Brain microvascular endothelial cell (primary cell): Measurements from ENCODE around the gene CCDC39.
"Not testable (repeated sequence)": the region's sequence is repeated elsewhere in the genome, so short reads cannot be mapped to it uniquely, and the experiment has no call there.

ENCODE experiments used
- DNase-seq: peaks from one replicate; pipeline ENCODE4 v3.0.0-alpha.2; 2020
- H3K27ac ChIP-seq: fragments of 250-450 bp; sonication (Bioruptor Pico); 2 replicates; pipeline ENCODE4 v1.5.1; 2020; ENCODE audit warnings: mild to moderate bottlenecking, moderate library complexity
- H3K27me3 ChIP-seq: fragments of 250-450 bp; sonication (Bioruptor Pico); replicated peaks from 2 replicates; pipeline ENCODE4 v1.5.1; 2020; ENCODE audit warnings: mild to moderate bottlenecking
- H3K36me3 ChIP-seq: fragments of 250-450 bp; sonication (Bioruptor Pico); replicated peaks from 2 replicates; pipeline ENCODE4 v1.5.1; 2020; ENCODE audit warnings: mild to moderate bottlenecking
- H3K4me3 ChIP-seq: 2 replicates; pipeline ENCODE4 v1.5.1; 2011; ENCODE audit warnings: low read depth, mild to moderate bottlenecking, control low read depth, low read length, moderate library complexity
- in situ Hi-C: cut with HindIII; loops from 2 replicates; pipeline ENCODE4 v1.10.0; 2017; ENCODE audit warnings: low sequenced_read_pairs, low pct_ligation_motif_present
- TF ChIP-seq, protein P1 (sequence below): IDR thresholded peaks from 2 replicates; pipeline ENCODE4 v1.5.1; 2011; ENCODE audit warnings: low read depth, mild to moderate bottlenecking, moderate library complexity, low read length, control low read depth, inconsistent platforms; ENCODE audit errors: missing control alignments

The CCDC39 gene

DNA sequence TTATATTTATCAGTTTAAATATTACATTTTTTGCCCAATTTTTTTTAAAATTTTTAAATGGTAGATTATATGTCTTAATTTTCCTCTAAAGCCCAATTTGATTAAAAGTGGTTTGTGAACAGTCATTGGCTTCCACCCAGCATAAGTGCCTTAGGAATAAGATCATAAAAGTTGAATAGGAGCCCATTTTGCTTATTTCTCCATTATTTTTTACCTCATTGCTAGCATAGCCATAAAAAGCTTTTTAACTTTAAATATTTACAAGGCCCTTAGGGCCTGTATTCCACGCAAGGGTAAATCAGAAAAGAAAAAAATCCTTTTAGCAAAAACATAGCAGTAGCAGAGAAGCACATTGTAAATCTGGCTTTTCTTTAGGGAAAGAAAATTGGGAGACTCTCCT, 68.3 kb downstream of the CCDC39 start:
- Histone ChIP-seq H3K36me3 (peaks cover 39% of the 10 kb centered on the region), H3K27me3 (no peaks in the 10 kb centered on the region), H3K4me3 (no peak overlapping the region), H3K27ac (no peak overlapping the region)
- no peak for DNase-seq
- in situ Hi-C loops = no loop called here
- TF ChIP-seq, protein P1, sequence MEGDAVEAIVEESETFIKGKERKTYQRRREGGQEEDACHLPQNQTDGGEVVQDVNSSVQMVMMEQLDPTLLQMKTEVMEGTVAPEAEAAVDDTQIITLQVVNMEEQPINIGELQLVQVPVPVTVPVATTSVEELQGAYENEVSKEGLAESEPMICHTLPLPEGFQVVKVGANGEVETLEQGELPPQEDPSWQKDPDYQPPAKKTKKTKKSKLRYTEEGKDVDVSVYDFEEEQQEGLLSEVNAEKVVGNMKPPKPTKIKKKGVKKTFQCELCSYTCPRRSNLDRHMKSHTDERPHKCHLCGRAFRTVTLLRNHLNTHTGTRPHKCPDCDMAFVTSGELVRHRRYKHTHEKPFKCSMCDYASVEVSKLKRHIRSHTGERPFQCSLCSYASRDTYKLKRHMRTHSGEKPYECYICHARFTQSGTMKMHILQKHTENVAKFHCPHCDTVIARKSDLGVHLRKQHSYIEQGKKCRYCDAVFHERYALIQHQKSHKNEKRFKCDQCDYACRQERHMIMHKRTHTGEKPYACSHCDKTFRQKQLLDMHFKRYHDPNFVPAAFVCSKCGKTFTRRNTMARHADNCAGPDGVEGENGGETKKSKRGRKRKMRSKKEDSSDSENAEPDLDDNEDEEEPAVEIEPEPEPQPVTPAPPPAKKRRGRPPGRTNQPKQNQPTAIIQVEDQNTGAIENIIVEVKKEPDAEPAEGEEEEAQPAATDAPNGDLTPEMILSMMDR = no peak

DNA sequence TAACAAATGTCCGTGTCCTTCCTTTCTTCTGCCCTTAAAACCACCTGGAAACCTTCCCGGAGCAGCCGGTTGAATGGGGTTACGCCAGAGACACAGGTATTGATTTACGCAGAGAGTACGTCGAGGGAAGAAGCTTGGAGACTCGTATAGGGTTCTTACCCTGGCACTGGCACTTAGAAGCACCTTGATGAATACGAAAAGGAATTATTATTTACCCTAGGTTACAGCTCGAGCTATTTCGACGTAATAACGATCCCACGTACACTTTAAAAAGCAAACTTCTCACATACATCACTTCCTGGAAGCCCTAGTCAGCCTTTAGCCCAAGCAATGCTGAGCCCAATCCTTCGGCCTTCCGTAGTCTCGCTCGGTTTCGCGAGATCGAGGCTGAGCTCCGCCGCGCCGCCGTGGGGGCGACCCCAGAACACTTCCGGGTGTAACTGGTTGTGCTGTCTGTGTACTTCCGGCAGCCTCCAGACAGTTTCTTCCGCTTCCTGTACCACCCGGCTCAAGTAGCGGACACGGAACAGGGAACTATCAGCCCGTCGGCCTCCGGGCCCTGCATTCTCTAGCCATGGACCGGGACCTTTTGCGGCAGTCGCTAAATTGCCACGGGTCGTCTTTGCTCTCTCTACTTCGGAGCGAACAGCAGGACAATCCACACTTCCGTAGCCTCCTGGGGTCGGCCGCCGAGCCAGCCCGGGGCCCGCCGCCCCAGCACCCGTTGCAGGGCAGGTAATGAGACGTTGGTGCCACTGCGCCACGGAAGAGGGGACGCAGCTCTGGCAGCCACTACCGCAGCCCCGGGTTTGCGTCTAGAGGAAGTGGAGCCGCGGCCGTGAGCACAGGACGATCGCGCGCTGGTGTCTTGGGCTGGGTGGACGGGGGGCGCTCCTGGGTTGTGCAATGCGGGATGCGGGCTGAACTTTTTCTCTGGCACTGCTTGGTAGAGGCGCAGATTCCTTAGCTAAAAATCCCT, 77.3 kb downstream of the CCDC39 start, which contains the start of gene TTC14:
TSS of gene TTC14 (plus strand) at position 476 of the 979 bp plus-strand sequence. CDS start at position 575, 99 bp downstream.
- TF ChIP-seq, protein P1 = no peak
- Histone ChIP-seq H3K27ac (peak within 1 kb of the TSS; percentile 68), H3K36me3 (peaks cover 14% of the 10 kb centered on the region), H3K4me3 (peak within 1 kb of the TSS; percentile 92), H3K27me3 (no peaks in the 10 kb centered on the region)
- in situ Hi-C loops = no loop called here
- DNase-seq = peak; percentile 95

DNA sequence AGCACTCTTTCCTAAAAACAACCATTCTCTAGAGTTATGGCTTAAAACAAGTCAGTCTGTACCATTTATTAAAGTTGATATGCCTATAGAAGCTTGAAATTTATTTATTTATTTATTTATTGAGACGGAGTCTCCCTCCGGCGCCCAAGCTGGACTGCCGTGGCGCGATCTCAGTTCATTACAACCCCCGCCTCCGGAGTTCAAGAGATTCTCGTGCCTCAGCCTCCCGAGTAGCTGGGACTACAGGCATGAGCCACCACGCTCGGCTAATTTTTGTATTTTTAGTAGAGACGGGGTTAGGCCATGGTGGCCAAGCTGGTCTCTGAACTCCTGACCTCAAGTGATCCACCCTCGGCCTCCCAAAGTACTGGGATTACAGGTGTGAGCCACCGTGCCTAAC, 78.8 kb downstream of the CCDC39 start:
- in situ Hi-C loops = no loop called here
- no peak overlapping the region for H3K4me3 ChIP-seq
- H3K27me3 ChIP-seq = no peaks in the 10 kb centered on the region
- TF ChIP-seq, protein P1 = no peak
- peaks cover 3% of the 10 kb centered on the region for H3K36me3 ChIP-seq
- H3K27ac ChIP-seq = no peak overlapping the region
- no peak for DNase-seq

DNA sequence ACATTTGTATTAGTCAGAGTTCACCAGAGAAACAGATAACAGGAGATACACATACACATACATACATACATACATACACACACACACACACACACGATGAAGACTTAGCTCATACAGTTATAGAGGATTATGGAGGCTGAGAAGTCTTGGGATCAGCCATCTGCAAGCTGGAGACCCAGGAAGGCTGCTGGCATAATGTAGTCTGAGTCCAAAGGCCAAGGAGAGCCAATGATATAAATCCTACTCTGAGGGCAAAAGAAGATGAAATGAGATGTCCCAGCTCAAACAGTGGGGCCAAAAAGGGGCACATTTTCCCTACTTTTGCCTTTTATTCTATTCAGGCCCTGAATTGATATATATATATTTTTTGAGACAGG, 83.7 kb downstream of the CCDC39 start:
- H3K27me3 ChIP-seq = no peaks in the 10 kb centered on the region
- TF ChIP-seq, protein P1 = no peak
- no peak for DNase-seq
- H3K27ac ChIP-seq = no peak overlapping the region
- H3K4me3 ChIP-seq = no peak overlapping the region
- H3K36me3 ChIP-seq = no peaks in the 10 kb centered on the region
- in situ Hi-C loops = no loop called here

DNA sequence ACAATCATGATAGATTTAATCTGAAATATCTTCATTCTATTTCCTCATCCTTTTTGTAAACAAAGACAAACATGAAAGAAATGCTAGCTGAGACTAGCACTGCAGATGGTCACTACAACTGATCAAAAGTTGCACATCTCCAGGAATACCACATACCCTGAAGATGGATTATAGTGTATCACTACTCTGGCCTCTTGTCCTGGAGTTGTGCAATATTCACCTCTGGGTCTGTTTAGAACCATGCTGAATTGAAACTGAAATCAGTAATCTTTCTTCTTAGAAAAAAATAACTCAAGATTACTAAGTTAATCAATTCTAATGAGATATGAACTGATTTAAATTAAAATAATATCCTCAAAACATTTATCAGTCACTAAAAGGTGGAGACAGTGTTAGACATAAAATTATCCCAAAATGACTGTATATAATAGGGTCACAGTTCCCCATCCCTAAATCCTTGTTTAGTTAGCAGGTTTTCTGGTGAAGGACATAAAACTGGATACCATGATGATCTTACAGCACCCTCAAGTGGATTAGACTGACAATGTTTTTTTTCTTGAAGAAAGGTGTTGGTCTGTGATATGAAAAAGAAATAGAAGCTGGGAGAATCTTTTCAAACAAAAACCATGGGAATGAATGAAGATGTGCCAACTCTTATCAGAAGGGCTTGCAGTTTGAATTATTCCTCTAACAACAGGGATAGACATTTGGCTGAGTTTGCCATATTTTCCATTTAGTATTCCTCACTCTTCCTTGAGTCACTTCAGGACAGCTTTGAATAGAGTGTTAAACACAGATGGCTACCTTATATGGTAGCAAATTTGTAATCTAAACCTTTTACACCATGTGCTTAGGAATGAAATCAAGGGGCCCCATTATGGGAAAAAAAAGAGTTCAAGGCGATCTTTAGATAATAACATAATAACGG, 84.4 kb downstream of the CCDC39 start:
- Histone ChIP-seq H3K4me3 (no peak overlapping the region), H3K36me3 (no peaks in the 10 kb centered on the region), H3K27ac (no peak overlapping the region), H3K27me3 (no peaks in the 10 kb centered on the region)
- in situ Hi-C loops = no loop called here
- DNase-seq = no peak
- TF ChIP-seq, protein P1 = peak; percentile 44

DNA sequence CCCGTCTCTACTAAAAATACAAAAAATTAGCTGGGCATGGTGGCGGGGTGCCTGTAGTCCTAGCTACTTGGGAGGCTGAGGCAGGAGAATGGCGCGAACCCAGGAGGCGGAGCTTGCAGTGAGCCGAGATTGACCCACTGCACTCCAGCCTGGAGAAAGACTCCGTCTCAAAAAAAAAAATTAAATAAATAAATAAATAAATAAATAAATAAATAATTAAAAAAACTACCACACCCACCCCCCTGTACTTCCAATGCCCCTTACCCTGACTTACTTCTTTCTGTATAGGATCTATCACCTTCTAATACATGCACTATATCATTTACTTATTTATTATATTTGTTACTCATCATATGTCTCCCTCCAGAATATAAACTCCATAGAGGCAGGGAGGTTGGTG, 85.7 kb downstream of the CCDC39 start:
- H3K36me3 ChIP-seq, H3K27me3 ChIP-seq, H3K4me3 ChIP-seq, DNase-seq, H3K27ac ChIP-seq, in situ Hi-C loops: not testable (repeated sequence)
